ENCODE results near the gene FBXL15. TPM values are rescaled to one million over a fixed set of nuclear protein-coding genes. Genes with fewer than 3 reads are reported as not detected.

Gene FBXL15
- total and polyA plus RNA-seq, 2 of the 13 experiments (the other 11 are each of a cell fraction or from before 2014, with no cell fraction given), result 4.3 to 8.3 TPM

GRCh38 chr10:102420714-102421506 is at the start of gene FBXL15 (continued):
- TF ChIP-seq ZBTB25 (CRISPR knock-in tag; IDR thresholded peaks at IDR 0.05) (peak; percentile 95), TOE1 (CRISPR knock-in tag; IDR thresholded peaks at IDR 0.05) (peak; percentile 55; the same call in 1 of the 2 replicates), FIP1L1 (IDR thresholded peaks at IDR 0.05; ENCODE audit: borderline replicate concordance, insufficient read depth, low read depth, low read length) (0 out of 2 replicates have a peak, but pooled peaks have one; percentile 48), ZEB1 (IDR thresholded peaks at IDR 0.05; ENCODE audit: insufficient replicate concordance, low read depth) (peak; percentile 99), ZNF205 (CRISPR knock-in tag; IDR thresholded peaks at IDR 0.05) (no peak; the same call in 1 of the 2 replicates), MIXL1 (CRISPR knock-in tag; IDR thresholded peaks at IDR 0.05) (peak; percentile 61), ZNF720 (CRISPR knock-in tag; IDR thresholded peaks at IDR 0.05) (no peak), REL (CRISPR knock-in tag; conservative IDR thresholded peaks at IDR 0.05) (0 out of 2 replicates have a peak, but pooled peaks have one; percentile 23), YEATS2 (CRISPR knock-in tag; IDR thresholded peaks at IDR 0.05; ENCODE audit: borderline replicate concordance) (peak; percentile 90), ZSCAN22 (CRISPR knock-in tag; IDR thresholded peaks at IDR 0.05) (no peak; the same call in 1 of the 2 replicates), ZNF816 (CRISPR knock-in tag; IDR thresholded peaks at IDR 0.05; ENCODE audit: borderline replicate concordance) (no peak), NONO (IDR thresholded peaks at IDR 0.05) (no peak), NONO (CRISPR knock-in tag; conservative IDR thresholded peaks at IDR 0.05) (peak; percentile 91), SAP130 (CRISPR knock-in tag; IDR thresholded peaks at IDR 0.05; ENCODE audit: low read depth) (peak; percentile 95), SRY (CRISPR knock-in tag; IDR thresholded peaks at IDR 0.05) (peak; percentile 44), ZNF589 (CRISPR knock-in tag; conservative IDR thresholded peaks at IDR 0.05) (no peak; the same call in 1 of the 2 replicates), ADNP (CRISPR knock-in tag; IDR thresholded peaks at IDR 0.05) (no peak), PTBP1 (IDR thresholded peaks at IDR 0.05; ENCODE audit: low read depth, low read length, poor library complexity, severe bottlenecking) (no peak), MEIS1 (CRISPR knock-in tag; IDR thresholded peaks at IDR 0.05; ENCODE audit: borderline replicate concordance) (no peak), HCFC1 (IDR thresholded peaks at IDR 0.05; ENCODE audit: low read depth, low read length) (peak; percentile 71), KMT2A (CRISPR knock-in tag; IDR thresholded peaks at IDR 0.05) (peak; percentile 86), ZNF282 (IDR thresholded peaks at IDR 0.05; ENCODE audit: partially characterized antibody) (no peak), ZSCAN30 (CRISPR knock-in tag; IDR thresholded peaks at IDR 0.05) (0 out of 2 replicates have a peak, but pooled peaks have one; percentile 22), TIGD3 (CRISPR knock-in tag; IDR thresholded peaks at IDR 0.05; ENCODE audit: borderline replicate concordance) (no peak), ZNF12 (CRISPR knock-in tag; IDR thresholded peaks at IDR 0.05) (peak; percentile 6; the same call in 1 of the 2 replicates)
- TF ChIP-seq, protein P1, sequence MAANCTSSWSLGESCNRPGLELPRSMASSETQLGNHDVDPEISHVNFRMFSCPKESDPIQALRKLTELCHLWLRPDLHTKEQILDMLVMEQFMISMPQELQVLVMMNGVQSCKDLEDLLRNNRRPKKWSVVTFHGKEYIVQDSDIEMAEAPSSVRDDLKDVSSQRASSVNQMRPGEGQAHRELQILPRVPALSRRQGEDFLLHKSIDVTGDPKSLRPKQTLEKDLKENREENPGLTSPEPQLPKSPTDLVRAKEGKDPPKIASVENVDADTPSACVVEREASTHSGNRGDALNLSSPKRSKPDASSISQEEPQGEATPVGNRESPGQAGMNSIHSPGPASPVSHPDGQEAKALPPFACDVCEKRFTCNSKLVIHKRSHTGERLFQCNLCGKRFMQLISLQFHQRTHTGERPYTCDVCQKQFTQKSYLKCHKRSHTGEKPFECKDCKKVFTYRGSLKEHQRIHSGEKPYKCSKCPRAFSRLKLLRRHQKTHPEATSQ (CRISPR knock-in tag; IDR thresholded peaks at IDR 0.05; ENCODE audit: borderline replicate concordance), result peak; percentile 93; the same call in 1 of the 2 replicates
- TF ChIP-seq, protein P2, sequence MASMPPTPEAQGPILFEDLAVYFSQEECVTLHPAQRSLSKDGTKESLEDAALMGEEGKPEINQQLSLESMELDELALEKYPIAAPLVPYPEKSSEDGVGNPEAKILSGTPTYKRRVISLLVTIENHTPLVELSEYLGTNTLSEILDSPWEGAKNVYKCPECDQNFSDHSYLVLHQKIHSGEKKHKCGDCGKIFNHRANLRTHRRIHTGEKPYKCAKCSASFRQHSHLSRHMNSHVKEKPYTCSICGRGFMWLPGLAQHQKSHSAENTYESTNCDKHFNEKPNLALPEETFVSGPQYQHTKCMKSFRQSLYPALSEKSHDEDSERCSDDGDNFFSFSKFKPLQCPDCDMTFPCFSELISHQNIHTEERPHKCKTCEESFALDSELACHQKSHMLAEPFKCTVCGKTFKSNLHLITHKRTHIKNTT (CRISPR knock-in tag; IDR thresholded peaks at IDR 0.05), result no peak

Measured in HepG2 (cell line).